H9 (cell line): ENCODE measurements around the gene SPAG17. TPM values are rescaled to one million over a fixed set of nuclear protein-coding genes. Genes with fewer than 3 reads are reported as not detected.

Experiments used
- DNase-seq: peaks from one replicate; pipeline ENCODE4 v3.0.0-alpha.2; 2017
- H2AFZ ChIP-seq: one replicate; pipeline ENCODE4 v1.6.1; 2013; ENCODE audit warnings: mild to moderate bottlenecking, low read length, control low read depth, moderate library complexity
- H2AK5ac ChIP-seq: 2 replicates; pipeline ENCODE4 v1.6.1; 2013; ENCODE audit warnings: low read length, control low read depth, mixed read lengths; ENCODE audit not compliant: insufficient read length
- H2BK120ac ChIP-seq: one replicate; pipeline ENCODE4 v1.6.1; 2013; ENCODE audit warnings: low read depth, mild to moderate bottlenecking, low read length, control low read depth, inconsistent platforms; ENCODE audit not compliant: poor library complexity, severe bottlenecking
- H2BK12ac ChIP-seq: 2 replicates; pipeline ENCODE4 v1.6.1; 2013; ENCODE audit warnings: low read length, control low read depth, mixed read lengths, low read depth; ENCODE audit not compliant: insufficient read length
- H2BK15ac ChIP-seq: 2 replicates; pipeline ENCODE4 v1.6.1; 2013; ENCODE audit warnings: low read depth, low read length, control low read depth
- H2BK20ac ChIP-seq: one replicate; pipeline ENCODE4 v1.6.1; 2013; ENCODE audit warnings: low read depth, mild to moderate bottlenecking, low read length, control low read depth, inconsistent platforms; ENCODE audit not compliant: poor library complexity, severe bottlenecking
- H2BK5ac ChIP-seq: 2 replicates; pipeline ENCODE4 v1.6.1; 2013; ENCODE audit warnings: low read length, control low read depth, mixed read lengths; ENCODE audit not compliant: insufficient read length
- H3K14ac ChIP-seq: 2 replicates; pipeline ENCODE4 v1.6.1; 2013; ENCODE audit warnings: low read length, control low read depth; ENCODE audit not compliant: insufficient read depth
- H3K18ac ChIP-seq: 2 replicates; pipeline ENCODE4 v1.6.1; 2013; ENCODE audit warnings: low read depth, mild to moderate bottlenecking, mixed read lengths, low read length, control low read depth; ENCODE audit not compliant: insufficient read length
- H3K23ac ChIP-seq: 2 replicates; pipeline ENCODE4 v1.6.1; 2013; ENCODE audit warnings: low read length, control low read depth, mixed read lengths, low read depth; ENCODE audit not compliant: insufficient read length
- H3K23me2 ChIP-seq: 2 replicates; pipeline ENCODE4 v1.6.1; 2013; ENCODE audit warnings: low read depth, mild to moderate bottlenecking, mixed read lengths, low read length, control low read depth; ENCODE audit not compliant: insufficient read length, poor library complexity, severe bottlenecking
- H3K27ac ChIP-seq: 2 replicates; pipeline ENCODE4 v1.5.1; 2013; ENCODE audit warnings: low read length, control low read depth, mixed read lengths, low read depth; ENCODE audit not compliant: insufficient read length
- H3K27me3 ChIP-seq: 2 replicates; pipeline ENCODE4 v1.6.1; 2013; ENCODE audit warnings: low read length, control low read depth, inconsistent platforms; ENCODE audit not compliant: insufficient read depth
- H3K4ac ChIP-seq: 2 replicates; pipeline ENCODE4 v1.6.1; 2013; ENCODE audit warnings: low read depth, mild to moderate bottlenecking, control low read depth, inconsistent platforms, low read length, moderate library complexity
- H3K4me1 ChIP-seq: 2 replicates; pipeline ENCODE4 v1.6.1; 2013; ENCODE audit warnings: low read length, control low read depth, inconsistent platforms; ENCODE audit not compliant: insufficient read depth
- H3K4me2 ChIP-seq: 2 replicates; pipeline ENCODE4 v1.6.1; 2013; ENCODE audit warnings: low read length, control low read depth, mixed read lengths; ENCODE audit not compliant: insufficient read length, insufficient read depth
- H3K56ac ChIP-seq: 2 replicates; pipeline ENCODE4 v1.6.1; 2013; ENCODE audit warnings: low read depth, mild to moderate bottlenecking, mixed read lengths, low read length, control low read depth; ENCODE audit not compliant: insufficient read length
- H3K79me1 ChIP-seq: 2 replicates; pipeline ENCODE4 v1.6.1; 2013; ENCODE audit warnings: low read depth, mild to moderate bottlenecking, moderate library complexity, low read length, control low read depth, inconsistent platforms; ENCODE audit not compliant: insufficient read depth, poor library complexity, severe bottlenecking
- H3K79me2 ChIP-seq: 2 replicates; pipeline ENCODE4 v1.6.1; 2013; ENCODE audit warnings: low read length, control low read depth, inconsistent platforms; ENCODE audit not compliant: insufficient read depth
- H3K9ac ChIP-seq: 2 replicates; pipeline ENCODE4 v1.6.1; 2013; ENCODE audit warnings: low read length, control low read depth, mixed read lengths; ENCODE audit not compliant: insufficient read length; ENCODE audit errors: extremely low read depth
- H3K9me3 ChIP-seq: one replicate; pipeline ENCODE4 v1.6.1; 2013; ENCODE audit warnings: low read depth, low read length, inconsistent platforms; ENCODE audit not compliant: control insufficient read depth
- H3T11ph ChIP-seq: one replicate; pipeline ENCODE4 v1.6.1; 2013; ENCODE audit warnings: mild to moderate bottlenecking, low read length, control low read depth, inconsistent platforms
- H4K20me1 ChIP-seq: one replicate; pipeline ENCODE4 v1.6.1; 2013; ENCODE audit not compliant: control insufficient read depth, insufficient read length, insufficient read depth
- H4K5ac ChIP-seq: 2 replicates; pipeline ENCODE4 v1.6.1; 2013; ENCODE audit warnings: low read depth, mild to moderate bottlenecking, mixed read lengths, low read length, control low read depth; ENCODE audit not compliant: insufficient read length
- H4K8ac ChIP-seq: replicated peaks from 2 replicates; pipeline ENCODE4 v1.6.1; 2013; ENCODE audit warnings: low read length, control low read depth, mixed read lengths, low read depth; ENCODE audit not compliant: insufficient read length
- H4K91ac ChIP-seq: 2 replicates; pipeline ENCODE4 v1.6.1; 2013; ENCODE audit warnings: low read depth, mild to moderate bottlenecking, moderate library complexity, mixed read lengths, low read length, control low read depth; ENCODE audit not compliant: insufficient read length
- H3K27ac Mint-ChIP-seq, 3 experiments: 2 replicates in 2 of 3; 3 replicates in 1 of 3; pipeline ENCODE4 v1.8.0; 2020 to 2021; ENCODE audit warnings: mixed read lengths in 3 of 3, mild to moderate bottlenecking in 1 of 3, moderate library complexity in 1 of 3
- H3K27me3 Mint-ChIP-seq: 2 replicates; pipeline ENCODE4 v1.8.0; 2021; ENCODE audit warnings: low read depth, mild to moderate bottlenecking, moderate library complexity, mixed read lengths
- H3K36me3 Mint-ChIP-seq, 3 experiments: 2 replicates in 2 of 3; 3 replicates in 1 of 3; pipeline ENCODE4 v1.8.0; 2020 to 2021; ENCODE audit warnings: low read depth in 3 of 3, mixed read lengths in 3 of 3; ENCODE audit not compliant: insufficient read depth in 1 of 3
- H3K4me1 Mint-ChIP-seq, 2 experiments: 2 replicates each; pipeline ENCODE4 v1.8.0; 2020; ENCODE audit warnings: mixed read lengths in 2 of 2
- H3K4me3 Mint-ChIP-seq, 2 experiments: 2 replicates in 1 of 2; 3 replicates in 1 of 2; pipeline ENCODE4 v1.8.0; 2020 to 2021; ENCODE audit warnings: mild to moderate bottlenecking in 2 of 2, mixed read lengths in 2 of 2, moderate library complexity in 1 of 2
- H3K9me3 Mint-ChIP-seq, 2 experiments: 2 replicates in 1 of 2; 3 replicates in 1 of 2; pipeline ENCODE4 v1.8.0; 2020; ENCODE audit warnings: mild to moderate bottlenecking in 2 of 2, mixed read lengths in 2 of 2, moderate library complexity in 1 of 2
- WGBS: extraction: QIAGEN DNeasy Blood & Tissue Kit; methylation state at CpG from one replicate; pipeline ENCODE4 v1.1.7; 2013; ENCODE audit warnings: missing lambda C conversion rate, low lambda C conversion rate, mixed read lengths; ENCODE audit not compliant: insufficient read length; ENCODE audit errors: extremely low coverage; 5-methylcytosine and 5-hydroxymethylcytosine counted together
- total RNA-seq: library from RNA; stranded (reverse); gene quantifications from 2 replicates; pipeline ENCODE4 v1.2.1, GENCODE V29; 2021
- TF ChIP-seq, protein P1 (sequence below): fragments of 200-600 bp; sonication (generic); conservative IDR thresholded peaks from 3 replicates; pipeline ENCODE4 v1.8.0; 2021; ENCODE audit warnings: antibody characterized with exemption, mild to moderate bottlenecking

Gene SPAG17
- total RNA-seq, 1 experiment from 2014 or later, result 0.37 TPM

- TF ChIP-seq, protein P1, sequence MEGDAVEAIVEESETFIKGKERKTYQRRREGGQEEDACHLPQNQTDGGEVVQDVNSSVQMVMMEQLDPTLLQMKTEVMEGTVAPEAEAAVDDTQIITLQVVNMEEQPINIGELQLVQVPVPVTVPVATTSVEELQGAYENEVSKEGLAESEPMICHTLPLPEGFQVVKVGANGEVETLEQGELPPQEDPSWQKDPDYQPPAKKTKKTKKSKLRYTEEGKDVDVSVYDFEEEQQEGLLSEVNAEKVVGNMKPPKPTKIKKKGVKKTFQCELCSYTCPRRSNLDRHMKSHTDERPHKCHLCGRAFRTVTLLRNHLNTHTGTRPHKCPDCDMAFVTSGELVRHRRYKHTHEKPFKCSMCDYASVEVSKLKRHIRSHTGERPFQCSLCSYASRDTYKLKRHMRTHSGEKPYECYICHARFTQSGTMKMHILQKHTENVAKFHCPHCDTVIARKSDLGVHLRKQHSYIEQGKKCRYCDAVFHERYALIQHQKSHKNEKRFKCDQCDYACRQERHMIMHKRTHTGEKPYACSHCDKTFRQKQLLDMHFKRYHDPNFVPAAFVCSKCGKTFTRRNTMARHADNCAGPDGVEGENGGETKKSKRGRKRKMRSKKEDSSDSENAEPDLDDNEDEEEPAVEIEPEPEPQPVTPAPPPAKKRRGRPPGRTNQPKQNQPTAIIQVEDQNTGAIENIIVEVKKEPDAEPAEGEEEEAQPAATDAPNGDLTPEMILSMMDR, result no peak
Measured at GRCh38 chr1:118149799-118150198, 35.2 kb downstream of the SPAG17 start.

More at GRCh38 chr1:118149799-118150198, 35.2 kb downstream of the SPAG17 start:
- H3K9me3 ChIP-seq, result no peaks in the 10 kb centered on the region
- H3K27ac ChIP-seq, result no peak overlapping the region
- H3K4me1 ChIP-seq, result no peaks in the 10 kb centered on the region
- Mint-ChIP-seq H3K36me3 (no peaks in the 10 kb centered on the region; a peak in 2 of 7 replicates), H3K9me3 (no peaks in the 10 kb centered on the region), H3K27me3 (no peaks in the 10 kb centered on the region; the same call in 1 of the 2 replicates), H3K4me3 (no peak overlapping the region), H3K4me1 (peaks cover 0 to 4% of the 10 kb centered on the region in 2 experiments; a peak in 1 of 4 replicates), H3K27ac (no peak overlapping the region)
- H3K9ac ChIP-seq, result no peak overlapping the region
- no peak overlapping the region for H2BK5ac ChIP-seq
- H3K23ac ChIP-seq, result no peak overlapping the region
- H3T11ph ChIP-seq, result no peak overlapping the region
- no peak overlapping the region for H3K18ac ChIP-seq
- H3K27me3 ChIP-seq, result no peaks in the 10 kb centered on the region
- H3K4ac ChIP-seq, result no peak overlapping the region
- H2AK5ac ChIP-seq, result no peak overlapping the region
- H4K20me1 ChIP-seq, result no peaks in the 10 kb centered on the region
- H3K79me2 ChIP-seq, result no peaks in the 10 kb centered on the region
- no peaks in the 10 kb centered on the region for H3K23me2 ChIP-seq
- H2AFZ ChIP-seq, result no peak overlapping the region
- H4K91ac ChIP-seq, result no peak overlapping the region
- no peak for DNase-seq
- no peak overlapping the region for H3K14ac ChIP-seq
- H2BK20ac ChIP-seq, result no peak overlapping the region
- H2BK12ac ChIP-seq, result no peak overlapping the region
- no peaks in the 10 kb centered on the region for H3K79me1 ChIP-seq
- no peak overlapping the region for H2BK15ac ChIP-seq
- H2BK120ac ChIP-seq, result no peak overlapping the region
- no peak overlapping the region for H3K56ac ChIP-seq
- H4K8ac ChIP-seq, result no peak overlapping the region
- no peak overlapping the region for H3K4me2 ChIP-seq
- H4K5ac ChIP-seq, result no peak overlapping the region
- WGBS, result no CpG with 5 or more reads among the region's 8 CpGs
